Left hindlimb (tissue), 1 donor: ENCODE measurements around the gene STAMBPL1.

ENCODE experiments used
- DNase-seq: peaks from one replicate; pipeline ENCODE4 v3.0.0-alpha.2; 2018

The STAMBPL1 gene

GRCh38 chr10:88957381-88957780 lies 77.3 kb downstream of the STAMBPL1 start:
- no peak for DNase-seq

- no peak for DNase-seq
Measured at GRCh38 chr10:88958721-88959120, 78.7 kb downstream of the STAMBPL1 start.

- no peak for DNase-seq
Measured at GRCh38 chr10:88960802-88961201, 80.8 kb downstream of the STAMBPL1 start.

GRCh38 chr10:88961266-88961665 lies 81.2 kb downstream of the STAMBPL1 start:
- no peak for DNase-seq

GRCh38 chr10:88962336-88962735 lies 82.3 kb downstream of the STAMBPL1 start:
- DNase-seq: no peak

- no peak for DNase-seq
Measured at GRCh38 chr10:88963318-88963717, 83.3 kb downstream of the STAMBPL1 start.

GRCh38 chr10:88964360-88964759 lies 84.3 kb downstream of the STAMBPL1 start:
- DNase-seq: no peak

- no peak for DNase-seq
Measured at GRCh38 chr10:88964869-88965415, 84.9 kb downstream of the STAMBPL1 start.

- no peak for DNase-seq
Measured at GRCh38 chr10:88966797-88967196, 86.8 kb downstream of the STAMBPL1 start.

- no peak for DNase-seq
Measured at GRCh38 chr10:88968391-88968790, 88.3 kb downstream of the STAMBPL1 start.

- no peak for DNase-seq
Measured at GRCh38 chr10:88971221-88972061, 91.4 kb downstream of the STAMBPL1 start.
